ENCODE data around the gene EFNB2. TPM values are rescaled to one million over a fixed set of nuclear protein-coding genes. Genes with fewer than 3 reads are reported as not detected.

EFNB2 gene
- total RNA-seq, 2 donors from 2014 or later, result 85.0 to 97.1 TPM

GRCh38 chr13:106529415-106530170 lies 5.9 kb downstream of the EFNB2 start:
- intact Hi-C loops (cut with DNase I, micrococcal nuclease), result loop anchor here in 1 of 2 donors (5.0 to 10.0 kb wide), 3 partner anchors 445 to 1955 kb away; no protein-coding TSS in a partner anchor
- DNase-seq, result peak in 1 of 2 donors; percentile 20

GRCh38 chr13:106528718-106529414 lies 6.6 kb downstream of the EFNB2 start:
- peak in 1 of 2 donors; percentile 18 for DNase-seq
- peak; percentile 28 for ATAC-seq
- intact Hi-C loops (cut with DNase I, micrococcal nuclease), result loop anchor here in 1 of 2 donors (5.0 to 10.0 kb wide), 2 partner anchors 444 to 927 kb away; no protein-coding TSS in a partner anchor

More at GRCh38 chr13:106529415-106530170, 5.9 kb downstream of the EFNB2 start:
- peak; percentile 3 for ATAC-seq

GRCh38 chr13:106527826-106528225 lies 7.6 kb downstream of the EFNB2 start:
- DNase-seq (no peak), ATAC-seq (no peak)
- intact Hi-C loops (cut with DNase I, micrococcal nuclease), result loop anchor here in 1 of 2 donors (5.0 to 10.0 kb wide), 2 partner anchors 443 to 926 kb away; no protein-coding TSS in a partner anchor

GRCh38 chr13:106527445-106527801 lies 8.0 kb downstream of the EFNB2 start:
- DNase-seq (no peak), ATAC-seq (no peak)
- intact Hi-C loops (cut with DNase I, micrococcal nuclease), result loop anchor here in 1 of 2 donors (5.0 to 10.0 kb wide), 2 partner anchors 443 to 925 kb away; no protein-coding TSS in a partner anchor

- DNase-seq, result no peak
- intact Hi-C loops (cut with DNase I, micrococcal nuclease), result loop anchor here in 1 of 2 donors (5.0 to 10.0 kb wide), 2 partner anchors 442 to 925 kb away; no protein-coding TSS in a partner anchor
- ATAC-seq, result no peak
Measured at GRCh38 chr13:106526738-106527444, 8.6 kb downstream of the EFNB2 start.

- no peak for ATAC-seq
- intact Hi-C loops (cut with DNase I, micrococcal nuclease), result loop anchor here in 1 of 2 donors (5.0 to 10.0 kb wide), 2 partner anchors 441 to 924 kb away; no protein-coding TSS in a partner anchor
- peak; percentile 33 to 51 for DNase-seq
Measured at GRCh38 chr13:106525865-106526264, 9.6 kb downstream of the EFNB2 start.

GRCh38 chr13:106524108-106524507 lies 11.4 kb downstream of the EFNB2 start:
- ATAC-seq, result no peak
- intact Hi-C loops (cut with DNase I, micrococcal nuclease), result loop anchor here in 1 of 2 donors (10.0 kb wide), 1 partner anchor 439 kb away; no protein-coding TSS in a partner anchor
- no peak for DNase-seq

GRCh38 chr13:106523576-106523975 lies 11.9 kb downstream of the EFNB2 start:
- intact Hi-C loops (cut with DNase I, micrococcal nuclease), result loop anchor here in 1 of 2 donors (10.0 kb wide), 1 partner anchor 439 kb away; no protein-coding TSS in a partner anchor
- DNase-seq (no peak), ATAC-seq (no peak)

GRCh38 chr13:106522898-106523525 lies 12.4 kb downstream of the EFNB2 start:
- DNase-seq, result peak; percentile 31 to 53
- ATAC-seq, result peak; percentile 86
- intact Hi-C loops (cut with DNase I, micrococcal nuclease), result loop anchor here in 1 of 2 donors (10.0 kb wide), 1 partner anchor 438 kb away; no protein-coding TSS in a partner anchor

GRCh38 chr13:106522112-106522705 lies 13.3 kb downstream of the EFNB2 start:
- DNase-seq (no peak), ATAC-seq (peak; percentile 38)
- intact Hi-C loops (cut with DNase I, micrococcal nuclease), result loop anchor here in 1 of 2 donors (10.0 kb wide), 1 partner anchor 437 kb away; no protein-coding TSS in a partner anchor

GRCh38 chr13:106521095-106521799 lies 14.2 kb downstream of the EFNB2 start:
- intact Hi-C loops (cut with DNase I, micrococcal nuclease), result loop anchor here in 1 of 2 donors (10.0 kb wide), 1 partner anchor 436 kb away; no protein-coding TSS in a partner anchor
- DNase-seq (no peak), ATAC-seq (no peak)

GRCh38 chr13:106520251-106521054 lies 15.0 kb downstream of the EFNB2 start:
- DNase-seq (no peak), ATAC-seq (peak; percentile 16)
- intact Hi-C loops (cut with DNase I, micrococcal nuclease), result loop anchor here in 1 of 2 donors (10.0 kb wide), 1 partner anchor 436 kb away; no protein-coding TSS in a partner anchor

GRCh38 chr13:106518512-106518911 lies 16.9 kb downstream of the EFNB2 start:
- no peak for ATAC-seq
- intact Hi-C loops (cut with DNase I, micrococcal nuclease), result no loop called here

GRCh38 chr13:106517109-106517847 lies 18.2 kb downstream of the EFNB2 start:
- no peak for ATAC-seq
- intact Hi-C loops (cut with DNase I, micrococcal nuclease), result no loop called here
- no peak for DNase-seq

More at GRCh38 chr13:106518512-106518911, 16.9 kb downstream of the EFNB2 start:
- no peak for DNase-seq

GRCh38 chr13:106515635-106516254 lies 19.7 kb downstream of the EFNB2 start:
- ATAC-seq, result peak; percentile 42
- DNase-seq, result no peak
- intact Hi-C loops (cut with DNase I, micrococcal nuclease), result no loop called here
